GM23248 (cell line): ENCODE measurements around the gene PELI3.

Source experiments
- EZH2 ChIP-seq: fragments of 200-600 bp; sonication (generic); IDR thresholded peaks from 2 replicates; pipeline ENCODE4 v1.6.1; 2018; ENCODE audit warnings: antibody characterized with exemption, mild to moderate bottlenecking; ENCODE audit not compliant: insufficient read depth, poor library complexity, severe bottlenecking
- EZH2phosphoT487 ChIP-seq: fragments of 200-600 bp; sonication (generic); IDR thresholded peaks from 2 replicates; pipeline ENCODE4 v1.6.1; 2018; ENCODE audit warnings: antibody characterized with exemption, moderate library complexity, mild to moderate bottlenecking, low read depth; ENCODE audit not compliant: insufficient read depth

- TF ChIP-seq EZH2 (no peak), EZH2phosphoT487 (no peak)
These were observed 12.2 kb downstream of the PELI3 start for GRCh38 chr11:66478729-66479393.
